Measurements from ENCODE around the gene ZNF775.

GRCh38 chr7:150408393-150409299 lies 29.5 kb downstream of the ZNF775 start:
- TF ChIP-seq CTCF (IDR thresholded peaks at IDR 0.05; ENCODE audit: low read depth, low read length, poor library complexity, severe bottlenecking) (no peak), EZH2phosphoT487 (IDR thresholded peaks at IDR 0.05; ENCODE audit: borderline replicate concordance, low read length) (no peak)

Data from DOHH2 (cell line).